GM12864 (cell line): ENCODE data around the gene KIF18A.

Source experiments
- DNase-seq: peaks from one replicate; pipeline ENCODE4 v3.0.0-alpha.2; 2011; ENCODE audit warnings: low read depth
- H3K4me3 ChIP-seq: 2 replicates; pipeline ENCODE4 v1.5.1; 2011; ENCODE audit warnings: mild to moderate bottlenecking, low read depth, low read length, control low read depth
- TF ChIP-seq, protein P1 (sequence below): IDR thresholded peaks from 2 replicates; pipeline ENCODE4 v1.5.1; 2011; ENCODE audit warnings: low read depth, mild to moderate bottlenecking, moderate library complexity, low read length, control low read depth, inconsistent platforms; ENCODE audit errors: missing control alignments

KIF18A gene

DNA sequence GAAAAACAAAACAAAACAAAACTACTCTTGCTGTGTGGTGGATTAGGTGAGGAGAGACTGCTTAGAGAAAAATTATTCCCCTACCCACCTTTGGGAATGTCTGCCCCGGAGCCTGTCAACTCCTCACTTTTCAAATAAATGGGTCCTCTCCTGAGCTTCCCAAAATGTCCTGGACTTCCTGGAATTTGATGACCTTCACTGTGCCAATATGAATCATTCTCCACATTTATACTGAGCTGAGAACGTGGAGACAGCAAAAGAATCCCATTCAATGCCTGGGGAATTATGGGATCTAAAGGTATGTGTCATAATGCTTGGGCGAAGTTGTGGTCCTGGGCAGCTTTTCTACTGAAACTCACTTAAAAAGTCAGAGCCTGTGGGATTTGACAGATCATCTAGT is 136.8 kb downstream of the KIF18A start:
- TF ChIP-seq, protein P1, sequence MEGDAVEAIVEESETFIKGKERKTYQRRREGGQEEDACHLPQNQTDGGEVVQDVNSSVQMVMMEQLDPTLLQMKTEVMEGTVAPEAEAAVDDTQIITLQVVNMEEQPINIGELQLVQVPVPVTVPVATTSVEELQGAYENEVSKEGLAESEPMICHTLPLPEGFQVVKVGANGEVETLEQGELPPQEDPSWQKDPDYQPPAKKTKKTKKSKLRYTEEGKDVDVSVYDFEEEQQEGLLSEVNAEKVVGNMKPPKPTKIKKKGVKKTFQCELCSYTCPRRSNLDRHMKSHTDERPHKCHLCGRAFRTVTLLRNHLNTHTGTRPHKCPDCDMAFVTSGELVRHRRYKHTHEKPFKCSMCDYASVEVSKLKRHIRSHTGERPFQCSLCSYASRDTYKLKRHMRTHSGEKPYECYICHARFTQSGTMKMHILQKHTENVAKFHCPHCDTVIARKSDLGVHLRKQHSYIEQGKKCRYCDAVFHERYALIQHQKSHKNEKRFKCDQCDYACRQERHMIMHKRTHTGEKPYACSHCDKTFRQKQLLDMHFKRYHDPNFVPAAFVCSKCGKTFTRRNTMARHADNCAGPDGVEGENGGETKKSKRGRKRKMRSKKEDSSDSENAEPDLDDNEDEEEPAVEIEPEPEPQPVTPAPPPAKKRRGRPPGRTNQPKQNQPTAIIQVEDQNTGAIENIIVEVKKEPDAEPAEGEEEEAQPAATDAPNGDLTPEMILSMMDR, result no peak
- DNase-seq, result no peak
- no peak overlapping the region for H3K4me3 ChIP-seq
